HG03457 (cell line): Measurements from ENCODE around the gene BAZ1A.

Experiments used
- ATAC-seq: cut with Tn5 transposase; IDR thresholded peaks from one replicate; pipeline ENCODE4 v1.9.1; 2021; ENCODE audit warnings: moderate number of reproducible peaks; ENCODE audit not compliant: unreplicated experiment

BAZ1A gene, protein sequence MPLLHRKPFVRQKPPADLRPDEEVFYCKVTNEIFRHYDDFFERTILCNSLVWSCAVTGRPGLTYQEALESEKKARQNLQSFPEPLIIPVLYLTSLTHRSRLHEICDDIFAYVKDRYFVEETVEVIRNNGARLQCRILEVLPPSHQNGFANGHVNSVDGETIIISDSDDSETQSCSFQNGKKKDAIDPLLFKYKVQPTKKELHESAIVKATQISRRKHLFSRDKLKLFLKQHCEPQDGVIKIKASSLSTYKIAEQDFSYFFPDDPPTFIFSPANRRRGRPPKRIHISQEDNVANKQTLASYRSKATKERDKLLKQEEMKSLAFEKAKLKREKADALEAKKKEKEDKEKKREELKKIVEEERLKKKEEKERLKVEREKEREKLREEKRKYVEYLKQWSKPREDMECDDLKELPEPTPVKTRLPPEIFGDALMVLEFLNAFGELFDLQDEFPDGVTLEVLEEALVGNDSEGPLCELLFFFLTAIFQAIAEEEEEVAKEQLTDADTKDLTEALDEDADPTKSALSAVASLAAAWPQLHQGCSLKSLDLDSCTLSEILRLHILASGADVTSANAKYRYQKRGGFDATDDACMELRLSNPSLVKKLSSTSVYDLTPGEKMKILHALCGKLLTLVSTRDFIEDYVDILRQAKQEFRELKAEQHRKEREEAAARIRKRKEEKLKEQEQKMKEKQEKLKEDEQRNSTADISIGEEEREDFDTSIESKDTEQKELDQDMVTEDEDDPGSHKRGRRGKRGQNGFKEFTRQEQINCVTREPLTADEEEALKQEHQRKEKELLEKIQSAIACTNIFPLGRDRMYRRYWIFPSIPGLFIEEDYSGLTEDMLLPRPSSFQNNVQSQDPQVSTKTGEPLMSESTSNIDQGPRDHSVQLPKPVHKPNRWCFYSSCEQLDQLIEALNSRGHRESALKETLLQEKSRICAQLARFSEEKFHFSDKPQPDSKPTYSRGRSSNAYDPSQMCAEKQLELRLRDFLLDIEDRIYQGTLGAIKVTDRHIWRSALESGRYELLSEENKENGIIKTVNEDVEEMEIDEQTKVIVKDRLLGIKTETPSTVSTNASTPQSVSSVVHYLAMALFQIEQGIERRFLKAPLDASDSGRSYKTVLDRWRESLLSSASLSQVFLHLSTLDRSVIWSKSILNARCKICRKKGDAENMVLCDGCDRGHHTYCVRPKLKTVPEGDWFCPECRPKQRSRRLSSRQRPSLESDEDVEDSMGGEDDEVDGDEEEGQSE (N-terminal part only)

GRCh38 chr14:34875031-34875922, at the start of gene BAZ1A:
TSS of gene BAZ1A (minus strand) at chr14:34875360. CDS start at chr14:34874604, 756 bp downstream.
- peak; percentile 22 for ATAC-seq

- ATAC-seq, result no peak
Measured at GRCh38 chr14:34920339-34920738, 45.2 kb upstream of the BAZ1A start.

DNA sequence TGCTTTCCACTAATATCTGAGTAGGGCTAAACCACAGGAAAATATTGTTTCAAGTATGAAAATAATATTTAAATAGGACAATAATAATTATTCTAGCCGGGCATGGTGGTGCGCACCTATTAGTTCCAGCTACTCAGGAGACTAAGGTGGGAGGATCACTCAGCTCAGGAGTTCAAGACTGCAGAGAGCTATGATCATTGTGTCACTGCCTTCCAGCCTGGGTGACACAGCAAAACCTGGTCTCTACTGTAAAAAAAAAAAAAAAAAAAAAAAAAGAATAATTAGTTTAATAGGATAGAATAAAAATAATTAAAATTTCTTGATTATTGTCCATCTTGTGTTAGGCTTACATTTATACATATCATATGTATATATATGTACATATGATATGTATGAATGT, 38.5 kb upstream of the BAZ1A start:
- ATAC-seq, result no peak

DNA sequence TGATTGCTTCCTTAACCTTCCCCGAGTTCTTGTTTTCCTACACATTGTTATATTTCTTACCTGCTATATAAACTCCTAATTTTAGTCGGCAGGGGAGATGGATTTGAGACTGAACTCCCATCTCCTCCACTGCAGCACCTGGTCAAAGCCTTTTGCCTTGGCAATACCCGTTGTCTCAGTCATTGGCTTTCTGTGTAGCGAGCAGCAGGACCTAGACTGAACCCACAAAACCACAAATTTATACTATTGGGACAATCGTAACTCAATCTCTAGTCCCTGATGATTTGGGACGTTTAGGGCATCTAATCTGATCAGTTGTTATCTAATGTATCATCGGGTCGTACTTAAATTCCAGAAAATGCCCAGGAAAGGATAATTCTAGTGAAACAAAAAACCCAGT, 37.8 kb upstream of the BAZ1A start:
- ATAC-seq, result no peak

DNA sequence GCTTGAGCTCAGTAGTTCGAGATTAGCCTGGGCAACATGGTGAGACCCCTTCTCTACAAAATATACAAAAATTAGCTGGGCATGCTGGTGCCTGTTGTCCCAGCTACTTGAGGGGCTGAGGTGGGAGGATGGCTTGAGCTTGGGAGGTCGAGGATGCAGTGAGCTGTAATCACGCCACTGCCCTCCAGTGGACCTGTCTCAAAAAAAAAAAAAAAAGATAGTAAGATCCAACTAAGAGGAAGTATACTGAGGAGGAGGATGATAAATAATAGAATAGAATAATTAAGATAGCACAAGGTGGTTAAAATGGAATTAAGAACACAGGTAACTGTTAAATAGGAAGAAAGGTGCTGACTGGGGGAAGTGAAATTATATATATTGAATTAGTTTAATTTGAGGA, 37.0 kb upstream of the BAZ1A start:
- ATAC-seq, result no peak

DNA sequence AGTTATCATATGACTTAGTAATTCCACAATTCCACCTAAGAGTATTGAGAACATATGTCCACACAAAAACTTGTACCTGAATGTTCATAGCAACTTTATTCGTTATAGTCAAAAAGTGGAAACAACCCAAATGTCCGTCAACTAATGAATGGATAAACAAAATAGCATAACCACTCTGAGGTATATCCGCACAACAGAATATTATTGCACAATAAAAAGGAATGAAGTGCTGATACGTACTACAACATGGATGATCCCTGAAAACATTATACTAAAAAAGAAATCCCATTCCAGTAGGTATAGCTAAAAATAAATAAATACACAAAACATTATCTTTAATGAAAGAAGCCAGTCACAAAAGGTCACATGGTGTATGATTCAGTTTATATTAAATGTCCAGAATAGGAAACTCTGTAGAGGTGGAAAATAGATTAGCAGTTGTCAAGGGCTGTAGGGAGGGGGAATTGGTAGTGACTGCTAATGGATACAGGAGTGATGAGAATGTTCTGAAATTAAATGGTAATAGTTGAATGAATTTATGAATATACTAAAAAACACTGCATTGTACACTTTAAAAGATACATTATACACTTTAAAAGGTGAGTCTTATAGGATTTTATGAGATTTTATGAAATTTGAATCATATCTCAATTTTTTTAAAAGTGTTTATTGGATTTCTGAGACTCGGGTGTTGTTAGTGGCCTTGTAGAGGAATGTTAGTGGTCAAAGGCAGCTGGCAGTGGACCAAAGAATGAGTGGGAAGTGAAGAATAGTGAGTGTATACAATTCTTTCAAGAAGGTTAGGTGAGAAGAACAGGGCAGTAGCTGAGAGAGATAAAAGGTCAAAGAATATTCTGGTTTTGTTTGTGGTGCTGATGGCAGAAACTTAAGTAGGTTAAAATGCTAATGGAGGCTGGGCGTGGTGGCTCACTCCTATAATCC, 36.3 kb upstream of the BAZ1A start:
- no peak for ATAC-seq

- ATAC-seq, result no peak
Measured at GRCh38 chr14:34906287-34906686, 31.1 kb upstream of the BAZ1A start.

DNA sequence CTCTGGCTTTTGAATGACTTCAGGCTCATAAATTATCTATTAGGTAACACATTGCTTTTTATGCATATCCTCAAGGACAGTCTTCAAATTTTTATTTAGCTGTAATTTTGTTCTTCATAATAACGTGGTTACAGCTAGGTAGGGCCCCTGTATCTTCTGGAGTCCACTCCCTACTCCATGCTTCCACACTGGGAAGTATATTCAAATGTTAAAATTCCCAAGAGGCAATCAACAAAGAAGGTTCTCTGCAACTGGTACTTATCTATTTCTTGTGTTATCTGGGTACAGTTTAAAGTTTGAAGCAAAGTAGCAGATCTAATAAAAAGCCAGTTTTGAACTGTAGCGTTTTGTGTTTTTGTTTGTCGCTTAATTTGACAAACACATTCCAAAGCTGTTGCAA, 20.1 kb upstream of the BAZ1A start:
- ATAC-seq, result no peak

DNA sequence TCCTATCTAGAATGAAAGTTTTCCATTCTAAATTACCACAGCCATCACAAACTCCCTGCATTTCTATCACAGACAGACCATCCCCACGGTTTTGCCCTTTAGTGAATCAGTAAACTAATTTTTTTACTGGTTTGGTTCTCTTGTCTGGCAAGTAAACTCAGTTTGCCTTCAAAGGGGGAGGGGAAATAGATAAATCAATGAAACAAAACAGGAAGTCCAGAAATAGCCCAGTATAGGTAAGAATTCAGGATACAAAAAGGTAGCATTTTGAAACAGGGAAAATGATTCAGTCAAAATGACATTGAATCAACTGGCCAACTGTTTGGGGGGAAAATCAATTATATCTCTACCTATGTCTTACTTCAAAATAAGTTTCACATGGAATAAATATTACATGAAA, 15.8 kb upstream of the BAZ1A start:
- no peak for ATAC-seq

DNA sequence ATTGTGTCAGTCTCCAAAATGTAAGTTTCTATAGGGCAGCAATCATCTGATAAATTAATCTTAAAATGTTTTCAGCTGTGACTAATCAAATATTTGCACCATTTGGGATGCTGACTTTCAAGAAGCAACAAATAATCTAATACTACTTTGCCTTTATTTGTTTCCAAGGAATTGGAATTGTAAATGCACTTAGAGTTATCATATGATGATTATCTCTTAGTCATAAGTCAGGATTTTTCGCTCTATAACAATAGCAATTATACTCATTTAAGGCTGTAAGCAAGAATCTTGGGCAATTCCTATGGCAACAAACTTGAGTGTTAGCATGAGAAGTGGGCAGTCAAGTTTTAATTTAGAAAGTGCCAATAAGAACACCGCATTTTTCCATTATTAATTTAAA, 13.0 kb upstream of the BAZ1A start:
- no peak for ATAC-seq

DNA sequence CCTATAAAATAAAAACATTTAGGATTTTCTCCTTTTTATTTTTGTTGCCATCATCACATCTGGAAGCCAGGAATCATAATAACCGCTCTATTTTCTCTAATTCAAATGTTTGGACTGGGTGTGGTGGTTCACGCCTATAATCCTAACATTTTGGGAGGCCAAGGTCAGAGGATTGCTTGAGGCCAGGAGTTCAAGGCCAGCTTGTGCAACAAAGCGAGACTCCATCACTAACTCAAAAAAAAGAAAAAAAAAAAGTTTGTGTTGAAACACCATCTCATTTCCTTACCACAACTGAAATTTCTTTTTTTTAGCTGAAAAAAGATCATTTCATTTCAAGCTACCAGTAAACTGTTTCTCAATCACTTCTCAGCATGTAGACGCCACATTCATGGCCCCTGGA, 8.8 kb upstream of the BAZ1A start:
- ATAC-seq, result no peak

GRCh38 chr14:34874386-34875030, 652 bp downstream of the BAZ1A start:
- ATAC-seq, result peak; percentile 20

DNA sequence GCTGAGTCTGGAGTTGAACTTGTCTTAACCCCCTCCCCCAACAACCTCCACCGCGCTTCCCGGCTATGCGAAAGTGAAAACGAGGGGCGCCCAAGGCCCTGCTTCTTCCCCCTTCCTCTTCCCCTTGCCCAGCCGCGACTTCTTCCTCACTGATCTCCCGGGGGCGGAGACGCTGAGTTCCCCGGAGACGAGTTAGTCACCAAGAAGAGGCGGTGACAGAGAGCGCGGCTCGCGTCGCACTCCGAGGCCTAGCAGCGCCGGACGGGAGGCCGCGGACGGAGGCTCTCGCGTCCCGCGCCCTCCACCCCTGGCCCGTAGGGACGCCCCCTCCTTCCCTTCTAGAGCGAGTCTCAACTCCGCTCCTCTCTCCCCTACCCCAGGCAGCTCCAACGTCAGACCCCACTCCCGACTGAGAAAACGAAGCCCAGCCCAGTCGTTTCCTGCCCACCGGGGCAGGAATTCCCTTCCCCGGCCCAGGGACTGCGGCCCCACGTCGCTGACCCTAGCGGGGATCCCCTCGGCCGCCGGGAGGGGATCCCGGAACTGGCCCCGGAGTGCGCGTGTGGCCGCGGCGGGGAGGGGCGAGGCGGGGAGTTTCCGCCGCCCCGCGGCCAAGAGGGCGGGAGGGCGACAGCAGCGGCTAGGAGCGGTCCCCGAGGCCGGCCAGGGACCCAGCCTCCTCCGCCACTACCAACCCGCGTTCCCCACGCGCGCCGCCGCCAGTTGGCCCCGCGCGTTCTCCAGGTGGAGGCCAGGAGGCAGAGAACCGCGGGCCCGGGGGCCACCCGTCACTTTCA, 1.4 kb downstream of the BAZ1A start:
- peak; percentile 46 for ATAC-seq

- peak; percentile 1 for ATAC-seq
Measured at GRCh38 chr14:34872822-34873588, 2.2 kb downstream of the BAZ1A start.

DNA sequence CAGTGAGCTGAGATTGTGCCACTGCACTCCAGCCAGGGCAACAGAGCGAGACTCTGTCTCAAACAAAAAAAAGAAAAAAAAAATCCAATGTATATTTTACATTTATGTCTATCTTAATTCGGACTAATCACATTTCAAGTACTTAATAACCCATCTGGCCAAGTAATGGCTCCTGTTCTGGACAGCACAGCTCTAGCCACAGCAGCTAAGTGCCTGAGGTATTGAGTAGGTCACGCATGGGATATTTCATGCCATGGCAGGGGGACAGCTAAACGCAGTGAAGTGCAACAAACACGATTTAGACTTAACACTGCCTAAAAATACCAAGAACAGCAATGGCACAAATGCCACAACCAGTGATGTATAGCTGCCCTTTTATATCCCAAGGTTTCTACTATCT, 8.0 kb downstream of the BAZ1A start:
- no peak for ATAC-seq

- ATAC-seq, result no peak
Measured at GRCh38 chr14:34865889-34866574, 9.1 kb downstream of the BAZ1A start.

GRCh38 chr14:34863844-34864243, 11.3 kb downstream of the BAZ1A start:
- ATAC-seq, result no peak
